Stimulated activated CD4-positive, alpha-beta T cell treated with anti-CD3 and anti-CD28 coated beads, Interleukin-1b, Interleukin-23, amount 100 ng/mL, for 1 hour (primary cell): ENCODE results near the gene CD8B2.
"Not testable (repeated sequence)": the region's sequence is repeated elsewhere in the genome, so short reads cannot be mapped to it uniquely, and the experiment has no call there.

ENCODE experiments used
- DNase-seq, 2 donors: peaks; one replicate each; pipeline ENCODE4 v3.0.0-alpha.2; 2020; ENCODE audit warnings: low read depth in 2 of 2

CD8B2 gene

DNA sequence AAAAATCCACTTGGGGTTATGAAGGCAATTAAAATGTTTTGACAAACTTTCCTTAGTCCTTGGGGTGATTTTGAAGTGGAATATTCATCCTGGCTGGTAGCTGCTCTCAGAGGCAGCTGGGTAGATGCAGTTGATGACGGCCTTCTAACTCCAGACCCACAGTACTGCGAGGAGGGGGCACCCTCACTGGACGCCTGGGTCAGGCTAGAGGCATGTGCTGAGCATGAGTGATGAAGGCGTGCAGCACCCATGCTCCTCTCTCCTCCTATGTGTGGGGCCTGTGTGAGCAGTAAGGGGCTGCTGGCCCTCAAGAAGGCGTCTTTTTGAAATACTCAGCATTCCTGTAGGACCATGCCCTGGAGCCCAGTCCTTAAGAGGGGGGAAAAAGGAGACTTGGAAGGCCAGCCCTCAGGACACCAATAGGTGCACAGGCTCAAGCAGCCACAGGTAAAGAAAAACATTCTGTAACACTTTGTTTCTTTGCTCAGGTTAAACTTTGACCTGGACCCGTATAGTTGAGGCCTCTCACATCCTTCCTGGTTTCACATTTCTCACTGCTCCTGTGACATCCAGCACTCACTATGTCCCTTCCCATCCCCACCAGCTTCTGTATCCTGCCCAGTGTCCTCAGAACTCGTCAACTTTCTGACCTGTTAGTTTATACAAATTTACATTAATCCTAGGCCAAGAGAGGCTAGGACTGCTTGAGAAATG is 64.4 kb downstream of the CD8B2 start:
- DNase-seq: no peak

DNA sequence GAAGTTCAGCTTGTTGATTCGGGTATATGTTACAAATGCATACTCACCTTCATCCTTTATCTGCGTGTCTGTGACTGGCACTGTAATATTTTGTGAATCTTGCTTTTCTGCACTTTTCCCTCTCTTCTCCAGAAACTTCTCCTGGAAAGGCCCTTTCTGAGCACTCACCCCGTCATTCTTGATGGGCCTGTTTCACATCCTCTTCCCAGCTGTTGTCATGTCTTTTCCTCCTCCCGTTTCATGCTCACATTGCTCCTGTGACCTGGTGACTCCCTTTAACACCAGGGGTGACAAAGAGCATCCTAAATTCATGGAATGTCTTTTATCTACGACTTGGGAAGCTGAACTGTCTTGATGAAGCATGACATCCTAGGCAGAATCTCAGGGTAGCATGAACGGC is 65.8 kb downstream of the CD8B2 start:
- DNase-seq: no peak

DNA sequence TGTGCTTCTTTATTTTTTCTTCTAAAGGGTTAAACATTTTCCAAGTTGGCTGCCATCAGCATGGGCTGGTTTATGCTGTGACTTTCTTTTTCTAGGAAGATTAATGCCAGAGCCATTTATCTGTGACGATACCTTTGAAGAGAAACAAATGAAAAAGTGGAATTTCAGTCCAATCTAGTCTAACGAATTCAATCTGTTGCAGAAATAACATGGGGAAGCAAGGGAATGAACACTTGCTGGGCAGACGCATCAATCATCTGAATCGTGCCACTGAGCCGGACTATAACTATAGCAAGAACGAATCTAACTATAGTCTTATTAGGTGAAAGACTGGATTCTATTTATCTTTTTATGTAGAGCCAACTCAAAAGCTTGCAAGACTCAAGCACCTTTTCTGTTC is 66.2 kb downstream of the CD8B2 start:
- DNase-seq: no peak

DNA sequence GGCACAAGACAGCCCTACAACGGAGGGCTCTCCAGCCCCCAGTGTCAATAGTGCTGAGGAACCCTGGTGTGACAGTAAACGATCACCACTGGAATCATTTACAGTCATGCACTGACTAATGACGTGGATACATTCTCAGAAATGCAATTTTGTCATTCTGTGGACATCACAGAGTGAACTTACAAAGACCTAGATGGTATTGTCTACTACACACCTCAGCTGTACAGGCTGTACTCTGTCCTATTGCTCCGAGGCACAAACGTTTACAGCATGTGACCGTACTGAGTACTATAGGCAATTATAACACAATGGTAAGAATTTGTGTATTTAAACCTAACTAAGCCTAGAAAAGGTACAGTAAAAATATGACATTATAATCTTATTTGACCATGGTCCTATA is 67.2 kb downstream of the CD8B2 start:
- no peak for DNase-seq

DNA sequence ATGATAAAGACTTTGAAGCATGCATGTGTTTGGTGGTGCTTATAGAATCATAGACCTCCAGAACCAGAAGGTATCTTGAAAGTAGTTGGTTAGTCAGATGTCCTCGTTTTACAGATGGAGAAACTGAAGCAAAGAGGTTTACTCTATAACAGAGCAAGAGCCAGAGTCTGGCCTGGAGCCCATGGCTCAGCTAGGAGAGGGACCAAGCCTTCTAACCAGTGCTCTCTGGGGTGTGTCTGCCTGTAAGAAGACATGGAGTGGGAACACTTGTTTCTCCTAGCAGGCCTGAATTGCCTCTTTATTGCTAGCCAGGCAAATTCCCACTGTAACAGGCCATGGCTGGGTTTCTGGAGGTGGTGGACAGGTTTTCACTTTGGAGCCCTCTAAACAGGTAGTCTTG is 67.9 kb downstream of the CD8B2 start:
- no peak for DNase-seq

DNA sequence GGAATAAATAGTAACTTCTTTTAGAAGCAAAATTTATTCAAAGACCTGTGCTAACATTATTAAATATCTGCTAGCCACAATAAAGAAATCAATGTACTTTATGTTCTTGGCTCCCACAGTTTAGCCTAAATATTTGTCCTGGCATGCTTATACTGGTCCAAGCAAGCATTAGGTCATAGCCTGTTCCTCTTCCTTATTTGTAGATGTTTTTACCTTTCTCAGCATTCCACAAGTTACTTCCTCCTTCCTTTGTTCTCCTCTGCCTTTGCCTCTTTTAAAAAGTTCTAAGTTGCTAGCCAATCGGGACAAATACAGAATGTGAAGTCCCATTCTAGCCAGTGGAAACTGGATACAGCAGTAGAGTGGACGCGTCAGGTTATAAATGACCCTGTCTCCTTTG is 72.6 kb downstream of the CD8B2 start:
- not testable (repeated sequence) for DNase-seq

DNA sequence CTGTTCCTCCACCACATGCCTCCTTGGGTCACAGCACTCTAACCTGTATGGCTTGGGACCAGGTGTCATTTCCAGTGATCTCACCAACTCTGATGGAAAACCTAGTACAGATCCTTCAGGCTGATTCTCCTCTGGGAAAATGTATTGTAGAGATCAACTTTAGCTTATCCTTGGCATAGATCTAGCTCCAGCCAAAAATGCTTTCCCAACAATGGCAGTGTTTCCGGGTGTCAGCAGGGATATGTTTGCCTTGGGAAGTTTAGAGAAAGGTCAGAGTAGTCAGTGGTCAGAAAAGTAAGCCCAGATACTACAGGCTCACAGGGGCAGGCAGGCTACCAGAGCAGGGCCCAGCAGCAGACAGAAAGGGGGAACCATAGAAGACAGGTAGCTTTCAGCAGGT is 73.6 kb downstream of the CD8B2 start:
- no peak for DNase-seq

DNA sequence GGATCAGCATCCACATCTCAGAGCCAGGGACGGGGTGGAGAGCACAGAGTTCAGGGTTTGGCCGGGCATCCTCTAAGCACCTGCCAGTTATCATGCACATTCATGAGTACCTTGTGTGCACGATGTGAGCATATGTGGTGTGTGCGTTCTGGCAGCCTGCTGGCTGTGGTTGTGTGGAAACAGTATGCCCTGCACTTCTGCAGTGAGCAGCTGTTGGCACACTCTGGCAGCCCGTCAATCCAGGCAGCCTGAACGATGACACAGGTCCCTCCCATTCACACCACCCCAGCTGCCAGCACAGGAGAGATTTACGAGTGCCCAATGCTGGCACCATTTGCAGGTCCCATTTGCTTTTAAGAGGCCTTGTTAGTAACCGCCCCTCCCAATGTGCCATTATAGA is 74.2 kb downstream of the CD8B2 start:
- DNase-seq: no peak

DNA sequence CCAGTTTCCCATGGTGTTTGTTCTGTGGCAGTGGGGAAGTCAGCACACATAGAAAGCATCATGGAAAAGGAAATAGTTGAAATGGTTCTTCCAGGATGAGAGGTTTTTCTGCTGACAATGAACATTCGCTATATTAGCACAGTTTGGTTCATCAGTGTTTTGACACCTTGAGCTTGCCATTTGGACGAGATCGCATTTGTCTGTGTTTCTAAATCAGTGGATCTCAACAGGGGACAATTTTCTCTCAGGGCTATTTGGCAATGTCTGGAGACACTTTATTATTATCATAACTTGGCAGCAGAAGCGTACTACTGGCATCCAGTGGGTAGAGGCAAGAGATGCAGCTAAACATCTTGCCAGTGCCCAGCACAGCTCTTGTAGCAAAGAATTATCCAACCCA is 74.6 kb downstream of the CD8B2 start:
- DNase-seq: no peak

DNA sequence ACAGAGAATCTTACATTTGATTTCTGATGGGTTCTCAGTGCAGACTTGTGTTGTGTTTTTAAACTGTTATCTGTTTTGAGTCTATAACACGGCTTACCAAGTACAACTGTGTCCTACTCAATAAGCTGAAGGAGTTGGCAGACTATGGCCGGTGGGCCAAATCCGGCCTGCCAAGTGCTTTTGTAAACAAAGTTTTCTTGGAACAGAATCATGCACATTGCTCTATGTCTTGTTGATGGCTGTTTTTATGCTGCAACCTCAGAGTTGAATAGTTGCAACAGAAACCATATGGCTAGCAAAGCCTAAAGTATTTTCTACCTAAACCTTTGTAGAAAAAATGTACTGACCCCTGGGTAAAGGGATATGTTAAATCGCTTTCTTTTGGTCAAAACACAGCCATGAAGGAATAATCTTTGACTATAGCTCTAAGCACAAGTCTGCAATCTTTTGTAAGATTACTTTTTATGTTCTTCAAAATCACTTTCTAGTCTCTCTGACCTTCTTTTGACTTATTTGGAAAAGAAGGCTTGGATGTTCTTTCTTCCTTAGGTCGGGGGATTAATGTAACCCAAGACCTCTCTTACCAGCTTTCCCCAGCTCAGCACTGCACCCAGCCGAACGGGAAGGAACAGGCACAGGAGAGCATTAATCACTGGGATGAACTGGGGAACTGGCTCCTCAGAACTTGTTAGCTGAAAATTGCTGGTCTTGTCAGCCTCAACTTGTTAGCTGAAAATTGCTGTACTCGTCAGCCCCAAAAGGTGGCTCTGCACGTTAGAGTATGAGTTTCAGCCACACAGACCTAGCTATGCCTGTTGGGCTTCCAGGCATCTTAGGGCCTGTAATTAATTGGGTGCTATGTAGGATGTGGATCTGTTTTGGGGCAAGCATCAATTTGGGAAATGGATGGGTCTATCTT is 75.4 kb downstream of the CD8B2 start:
- no peak for DNase-seq

DNA sequence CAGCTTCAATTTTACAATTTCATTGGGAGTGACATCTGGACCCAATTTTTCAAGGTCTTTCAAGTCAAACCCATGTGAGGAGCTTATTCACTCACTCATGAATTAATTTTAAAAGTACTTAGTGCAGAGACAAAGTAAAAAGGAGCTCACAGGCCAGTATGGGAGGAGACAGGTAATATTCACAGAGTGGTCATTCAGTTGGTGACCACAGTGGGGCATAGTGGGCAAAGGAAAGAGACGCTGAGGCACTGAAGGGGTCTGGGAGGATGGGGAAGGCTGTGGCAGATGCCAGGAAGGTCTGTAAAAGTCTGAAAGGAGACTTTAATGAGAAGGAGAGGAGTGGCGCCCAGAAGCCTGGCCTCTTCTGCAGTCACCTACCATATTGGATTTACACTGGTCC is 76.0 kb downstream of the CD8B2 start:
- DNase-seq: no peak

DNA sequence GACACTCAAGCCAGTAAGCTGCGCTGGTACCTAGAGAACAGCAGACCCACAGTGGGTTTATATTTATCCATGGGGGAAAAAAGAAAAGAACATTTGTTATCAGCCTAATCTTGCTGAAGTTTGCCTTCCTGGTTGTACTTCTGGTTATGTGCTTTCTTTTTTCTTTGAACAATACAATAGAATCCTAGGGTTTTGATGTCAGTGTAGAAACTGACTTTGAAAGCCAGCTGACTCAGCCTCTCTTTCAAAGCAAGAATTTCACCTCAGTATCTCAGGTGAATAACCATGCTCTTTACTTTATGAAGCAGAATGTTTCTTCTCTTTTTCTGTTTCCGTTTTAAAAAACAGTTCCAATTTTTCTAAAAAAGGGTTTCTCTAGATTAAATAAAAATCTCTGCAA is 78.4 kb downstream of the CD8B2 start:
- DNase-seq: no peak

DNA sequence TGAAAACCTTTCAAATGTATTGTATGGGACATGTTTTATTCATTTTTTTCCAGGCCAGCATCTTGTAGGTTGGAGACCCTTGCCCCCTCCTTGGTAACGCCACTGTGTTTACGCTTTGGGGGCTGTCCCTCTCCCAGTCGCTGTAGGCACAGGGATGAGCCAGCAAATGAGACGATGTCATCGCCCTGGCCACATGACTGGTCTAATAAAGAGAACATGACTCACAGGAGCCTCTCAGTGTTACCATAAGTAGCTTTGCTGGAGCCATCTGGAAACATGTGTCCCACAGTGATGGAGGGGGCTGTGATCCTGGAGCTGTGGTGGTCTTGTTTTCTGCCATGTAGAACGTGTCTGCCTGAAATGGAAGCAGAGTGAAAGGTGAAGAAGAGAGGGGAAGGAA is 78.9 kb downstream of the CD8B2 start:
- no peak for DNase-seq

DNA sequence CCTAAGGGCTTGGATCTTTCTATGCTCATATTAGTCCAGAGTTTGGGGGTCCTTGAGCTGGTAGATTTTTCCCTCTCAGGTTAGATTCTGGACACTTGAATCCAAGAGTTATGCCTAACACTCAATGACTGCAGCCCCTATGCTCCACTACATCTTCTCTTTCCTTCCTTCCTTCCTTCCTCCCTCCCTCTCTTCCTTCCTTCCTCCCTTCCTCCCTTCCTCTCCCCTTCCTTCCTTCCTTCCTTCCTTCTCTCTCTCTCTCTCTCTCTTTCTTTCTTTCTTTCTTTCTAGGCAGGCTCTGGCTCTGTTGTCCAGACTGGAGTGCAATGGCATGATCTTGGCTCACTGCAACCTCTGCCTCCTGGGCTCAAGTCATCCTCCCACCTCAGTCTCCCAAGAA is 79.3 kb downstream of the CD8B2 start:
- not testable (repeated sequence) for DNase-seq

DNA sequence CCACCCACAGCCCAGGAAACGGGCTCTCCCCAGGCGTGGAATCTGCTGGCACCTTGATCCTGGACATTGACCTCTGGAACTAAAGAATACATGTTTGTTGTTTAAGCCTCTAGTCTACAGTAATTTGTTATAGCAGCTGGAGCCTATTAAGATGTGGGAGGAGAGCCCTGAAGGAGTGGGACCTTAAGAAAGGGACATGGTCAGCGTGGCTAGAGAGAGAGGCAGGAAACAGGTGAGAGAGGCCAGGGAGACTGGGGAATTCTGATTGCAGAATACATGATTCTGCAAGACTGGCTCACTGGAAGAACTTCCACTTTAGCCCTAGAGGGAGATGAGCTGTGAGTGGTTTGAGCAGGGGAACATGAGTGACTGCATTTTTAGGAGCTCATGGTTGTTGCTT is 83.2 kb downstream of the CD8B2 start:
- DNase-seq: no peak
